PC-3 (cell line): ENCODE results near the gene PRKAR1B. TPM values are rescaled to one million over a fixed set of nuclear protein-coding genes. Genes with fewer than 3 reads are reported as not detected.

Experiments used
- ATAC-seq: fragments of 200-7000 bp; cut with Tn5 transposase; 2 replicates; pipeline ENCODE4 v1.9.1; 2020; ENCODE audit warnings: mild to moderate bottlenecking, moderate library complexity
- BruUV-seq: library from RNA; stranded (reverse); fragments of 400-500 nt; replicated peaks from 2 replicates; lab custom pipeline; 2021; lab: Mats Ljungman, UMichigan
- CTCF ChIA-PET: fragments of 300-600 bp; sonication (Branson Sonifier 250); formaldehyde crosslinking; loops from one replicate; lab custom pipeline; 2022; ENCODE audit warnings: antibody characterized with exemption; lab: Charles Lee
- POLR2A ChIA-PET: fragments of 300-600 bp; sonication (Branson Sonifier 250); formaldehyde crosslinking; loops from one replicate; lab custom pipeline; 2022; ENCODE audit warnings: antibody characterized with exemption; ENCODE audit not compliant: unreplicated experiment; lab: Charles Lee
- DNase-seq: peaks from one replicate; pipeline ENCODE4 v3.0.0-alpha.2; 2015
- H2AFZ ChIP-seq: fragments of 300-600 bp; sonication (generic); 2 replicates; pipeline ENCODE4 v1.6.0; 2016; ENCODE audit warnings: antibody characterized with exemption, low read length
- H3F3A ChIP-seq: fragments of 300-600 bp; sonication (generic); one replicate; pipeline ENCODE4 v1.6.0; 2017; ENCODE audit warnings: antibody characterized with exemption, low read length, control low read depth, mild to moderate bottlenecking; ENCODE audit not compliant: unreplicated experiment
- H3K27ac ChIP-seq: fragments of 300-600 bp; sonication (generic); 2 replicates; pipeline ENCODE4 v1.5.1; 2016; ENCODE audit warnings: mild to moderate bottlenecking, low read length
- H3K27me3 ChIP-seq: fragments of 300-600 bp; sonication (generic); 2 replicates; pipeline ENCODE4 v1.6.1; 2016; ENCODE audit warnings: low read length, mixed read lengths
- H3K36me3 ChIP-seq: fragments of 300-600 bp; sonication (generic); 2 replicates; pipeline ENCODE4 v1.6.1; 2016; ENCODE audit warnings: low read depth, mixed run types, low read length, mixed read lengths
- H3K4me1 ChIP-seq: fragments of 300-600 bp; sonication (generic); 2 replicates; pipeline ENCODE4 v1.5.1; 2016; ENCODE audit warnings: low read length; ENCODE audit not compliant: insufficient read depth
- H3K4me2 ChIP-seq: fragments of 300-600 bp; sonication (generic); 2 replicates; pipeline ENCODE4 v1.6.0; 2016; ENCODE audit warnings: low read length
- H3K4me3 ChIP-seq: fragments of 300-600 bp; sonication (generic); 2 replicates; pipeline ENCODE4 v1.5.1; 2016; ENCODE audit warnings: mild to moderate bottlenecking, low read length, mixed read lengths
- H3K79me2 ChIP-seq: fragments of 300-600 bp; sonication (generic); 2 replicates; pipeline ENCODE4 v1.6.1; 2017; ENCODE audit warnings: low read length, mixed read lengths
- H3K9ac ChIP-seq: fragments of 300-600 bp; sonication (generic); 2 replicates; pipeline ENCODE4 v1.6.0; 2016; ENCODE audit warnings: mild to moderate bottlenecking, low read length
- H3K9me2 ChIP-seq: fragments of 300-600 bp; sonication (generic); replicated peaks from 2 replicates; pipeline ENCODE4 v1.6.1; 2016; ENCODE audit warnings: mixed run types, low read length, mixed read lengths
- H3K9me3 ChIP-seq: fragments of 300-600 bp; sonication (generic); 2 replicates; pipeline ENCODE4 v1.6.1; 2016; ENCODE audit warnings: low read length, mixed read lengths
- H4K20me1 ChIP-seq: fragments of 300-600 bp; sonication (generic); 2 replicates; pipeline ENCODE4 v1.6.1; 2016; ENCODE audit warnings: low read length, mixed read lengths
- CTCF ChIP-seq: fragments of 300-600 bp; sonication (generic); conservative IDR thresholded peaks from 2 replicates; pipeline ENCODE4 v1.5.1; 2017; ENCODE audit warnings: antibody characterized with exemption, low read depth, mild to moderate bottlenecking, low read length
- EZH2 ChIP-seq: fragments of 300-600 bp; sonication (generic); IDR thresholded peaks from one replicate; pipeline ENCODE4 v1.6.1; 2017; ENCODE audit warnings: antibody characterized with exemption, mild to moderate bottlenecking, low read length; ENCODE audit not compliant: unreplicated experiment
- EZH2phosphoT487 ChIP-seq: fragments of 300-600 bp; sonication (generic); IDR thresholded peaks from 2 replicates; pipeline ENCODE4 v1.6.1; 2018; ENCODE audit warnings: mild to moderate bottlenecking, antibody characterized with exemption, low read length, borderline replicate concordance
- intact Hi-C: fragments of 100-400 bp; cut with micrococcal nuclease; formaldehyde crosslinking; loops from 2 replicates; pipeline ENCODE4 v1.9.0; 2023
- total RNA-seq: library from RNA; depleted of rRNA; stranded (reverse); fragments of >200 nt; gene quantifications from 2 replicates; pipeline ENCODE4 v1.2.3, GENCODE V29; 2014

The PRKAR1B gene
- total RNA-seq, 1 experiment from 2014 or later, result 15.6 TPM

DNA sequence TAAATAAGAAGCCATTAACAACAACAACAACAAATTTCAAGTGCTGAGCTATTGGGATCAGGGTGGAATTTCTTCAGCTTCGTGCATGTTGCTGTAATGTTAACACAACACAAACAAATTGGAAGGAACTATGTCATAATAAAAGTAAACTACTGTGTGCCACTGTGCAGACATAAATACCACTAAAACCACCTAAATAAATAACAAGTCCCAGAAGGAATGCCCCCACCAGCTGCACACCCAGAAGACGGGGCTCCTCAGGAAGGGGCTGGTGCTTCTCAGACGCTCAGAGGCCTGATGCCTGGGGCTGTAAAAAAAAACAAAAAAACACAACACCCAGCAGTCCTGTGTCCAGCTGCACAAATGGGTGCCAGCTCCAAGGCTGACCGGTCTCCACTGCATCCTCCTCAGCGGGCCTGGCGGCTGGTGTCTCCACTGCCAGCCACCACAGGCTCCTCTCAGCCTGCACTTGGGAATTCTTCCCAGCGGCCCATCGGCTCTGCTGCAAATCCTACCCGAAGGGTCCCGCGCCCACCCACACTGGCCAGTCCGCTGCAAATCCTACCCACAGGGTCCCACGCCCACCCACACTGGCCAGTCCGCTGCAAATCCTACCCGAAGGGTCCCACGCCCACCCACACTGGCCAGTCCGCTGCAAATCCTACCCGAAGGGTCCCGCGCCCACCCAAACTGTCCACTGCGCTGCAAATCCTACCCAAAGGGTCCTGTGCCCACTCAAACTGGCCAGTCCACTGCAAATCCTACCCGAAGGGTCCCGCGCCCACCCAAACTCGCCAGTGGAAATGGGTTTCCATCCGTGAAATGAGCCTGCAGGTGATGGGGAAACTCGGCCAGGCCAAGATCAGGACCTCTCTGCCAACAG lies 36.4 kb downstream of the PRKAR1B start:
- ChIA-PET CTCF (no interaction called here), POLR2A (no interaction called here)
- no peak for TF ChIP-seq EZH2phosphoT487
- TF ChIP-seq CTCF, result no peak
- no peak for TF ChIP-seq EZH2
- no peaks in the 10 kb centered on the region for H3F3A ChIP-seq
- H3K27ac ChIP-seq, result no peak overlapping the region
- ATAC-seq (no peak), DNase-seq (no peak)
- H3K4me3 ChIP-seq, result no peak overlapping the region
- no peaks in the 10 kb centered on the region for H3K36me3 ChIP-seq
- H3K4me1 ChIP-seq, result no peaks in the 10 kb centered on the region
- H3K27me3 ChIP-seq, result no peaks in the 10 kb centered on the region
- H3K79me2 ChIP-seq, result no peaks in the 10 kb centered on the region
- H3K4me2 ChIP-seq, result no peak overlapping the region
- H3K9ac ChIP-seq, result no peak overlapping the region
- BruUV-seq, result no TSS peak
- no peaks in the 10 kb centered on the region for H4K20me1 ChIP-seq
- peaks cover 6% of the 10 kb centered on the region; the same call in 1 of the 2 replicates for H3K9me3 ChIP-seq
- intact Hi-C loops, result no loop called here
- H2AFZ ChIP-seq, result no peak overlapping the region
- no peaks in the 10 kb centered on the region for H3K9me2 ChIP-seq

DNA sequence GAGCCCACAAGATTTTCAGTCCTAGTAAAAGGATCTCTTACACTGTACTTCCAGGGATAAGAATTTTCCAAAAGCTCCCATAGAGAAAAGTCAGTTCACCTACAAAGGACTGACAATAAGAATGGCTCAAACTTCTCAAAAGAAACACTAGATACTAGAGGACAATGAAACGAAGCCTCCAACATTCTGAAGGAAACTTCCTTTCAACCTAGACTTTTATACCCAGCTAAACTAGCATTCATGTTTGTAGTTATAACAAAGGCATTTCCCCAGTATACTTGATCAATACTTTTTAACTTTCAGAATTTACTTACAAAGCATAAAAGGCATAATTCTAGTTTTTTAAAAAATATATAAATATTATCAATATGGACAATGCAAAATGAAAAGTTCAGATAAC lies 41.5 kb downstream of the PRKAR1B start:
- no peaks in the 10 kb centered on the region for H3K4me1 ChIP-seq
- peaks cover 6% of the 10 kb centered on the region; the same call in 1 of the 2 replicates for H3K9me3 ChIP-seq
- no peaks in the 10 kb centered on the region for H4K20me1 ChIP-seq
- H3K4me3 ChIP-seq, result no peak overlapping the region
- H3K4me2 ChIP-seq, result no peak overlapping the region
- no peaks in the 10 kb centered on the region for H3F3A ChIP-seq
- ChIA-PET CTCF (no interaction called here), POLR2A (no interaction called here)
- peaks cover 3% of the 10 kb centered on the region; the same call in 1 of the 2 replicates for H3K36me3 ChIP-seq
- no peaks in the 10 kb centered on the region for H3K9me2 ChIP-seq
- BruUV-seq, result no TSS peak
- TF ChIP-seq EZH2, result no peak
- no peak for TF ChIP-seq EZH2phosphoT487
- TF ChIP-seq CTCF, result no peak
- H3K9ac ChIP-seq, result no peak overlapping the region
- intact Hi-C loops, result no loop called here
- ATAC-seq (no peak), DNase-seq (no peak)
- H3K27me3 ChIP-seq, result no peaks in the 10 kb centered on the region
- H3K79me2 ChIP-seq, result no peaks in the 10 kb centered on the region
- H3K27ac ChIP-seq, result no peak overlapping the region
- no peak overlapping the region for H2AFZ ChIP-seq

GRCh38 chr7:684416-684815 lies 42.7 kb downstream of the PRKAR1B start:
- Histone ChIP-seq H3K4me1 (no peaks in the 10 kb centered on the region), H3F3A (no peaks in the 10 kb centered on the region), H4K20me1 (no peaks in the 10 kb centered on the region), H3K27me3 (no peaks in the 10 kb centered on the region), H3K4me3 (no peak overlapping the region), H3K9ac (no peak overlapping the region), H3K4me2 (no peak overlapping the region), H3K27ac (no peak overlapping the region), H3K79me2 (no peaks in the 10 kb centered on the region), H3K9me2 (no peaks in the 10 kb centered on the region), H3K36me3 (peaks cover 3% of the 10 kb centered on the region; the same call in 1 of the 2 replicates), H2AFZ (no peak overlapping the region), H3K9me3 (peaks cover 6% of the 10 kb centered on the region; the same call in 1 of the 2 replicates)
- DNase-seq, result no peak
- intact Hi-C loops, result no loop called here
- no peak for ATAC-seq
- ChIA-PET POLR2A (no interaction called here), CTCF (no interaction called here)
- TF ChIP-seq CTCF (no peak), EZH2 (no peak), EZH2phosphoT487 (no peak)
- BruUV-seq, result no TSS peak
